MM.1S (cell line): ENCODE results near the gene GARIN5A.

Source experiments
- CTCF ChIP-seq: fragments of 300-600 bp; sonication (generic); IDR thresholded peaks from 2 replicates; pipeline ENCODE4 v1.5.1; 2016; ENCODE audit warnings: antibody characterized with exemption, low read length, mixed read lengths
- EZH2 ChIP-seq: fragments of 300-600 bp; sonication (generic); optimal IDR thresholded peaks from 2 replicates; pipeline ENCODE3; 2017; ENCODE audit warnings: low read depth, mild to moderate bottlenecking, antibody characterized with exemption, low read length, mixed read lengths

- no peak for TF ChIP-seq CTCF
- no peak for TF ChIP-seq EZH2
Observed at GRCh38 chr19:50505856-50506611, 29.4 kb upstream of the GARIN5A start.
